Left ventricle myocardium inferior (tissue), 1 donor: ENCODE results near the gene PROZ. TPM values are rescaled to one million over a fixed set of nuclear protein-coding genes. Genes with fewer than 3 reads are reported as not detected.
"Not testable (repeated sequence)": the region's sequence is repeated elsewhere in the genome, so short reads cannot be mapped to it uniquely, and the experiment has no call there.

ENCODE experiments used
- DNase-seq: peaks from one replicate; pipeline ENCODE4 v3.0.0-alpha.2; 2020
- H3K27ac ChIP-seq: fragments of 200-600 bp; replicated peaks from 2 replicates; pipeline ENCODE4 v1.8.0; 2021
- H3K27me3 ChIP-seq: fragments of 200-600 bp; 2 replicates; pipeline ENCODE4 v1.8.0; 2021; ENCODE audit warnings: low read depth
- H3K36me3 ChIP-seq: fragments of 200-600 bp; 2 replicates; pipeline ENCODE4 v1.8.0; 2021
- H3K4me1 ChIP-seq: fragments of 200-600 bp; 2 replicates; pipeline ENCODE4 v1.8.0; 2021
- H3K4me3 ChIP-seq: fragments of 200-600 bp; 2 replicates; pipeline ENCODE4 v1.8.0; 2021; ENCODE audit warnings: mild to moderate bottlenecking, moderate library complexity
- H3K9me3 ChIP-seq: fragments of 200-600 bp; replicated peaks from 2 replicates; pipeline ENCODE4 v1.8.0; 2021
- intact Hi-C: fragments of 100-400 bp; cut with micrococcal nuclease; formaldehyde crosslinking; loops from one replicate; pipeline ENCODE4 v1.11.0; 2022
- total RNA-seq: library from RNA; stranded (reverse); fragmentation: NEBNext Ultra II Directional; extraction: Animal tissue kit (Norgen Biotek cat#: 25700); gene quantifications from one replicate; pipeline ENCODE4 v1.2.1, GENCODE V29; 2021
- TF ChIP-seq, protein P1 (sequence below): fragments of 200-600 bp; IDR thresholded peaks from 2 replicates; pipeline ENCODE4 v1.8.0; 2021; ENCODE audit warnings: antibody characterized with exemption, mild to moderate bottlenecking, borderline replicate concordance
- donor health status: DM: no; HTN: yes; CAD: no; lungs with severe emphysema.

PROZ gene
- total RNA-seq, 1 donor from 2014 or later, result not detected

DNA sequence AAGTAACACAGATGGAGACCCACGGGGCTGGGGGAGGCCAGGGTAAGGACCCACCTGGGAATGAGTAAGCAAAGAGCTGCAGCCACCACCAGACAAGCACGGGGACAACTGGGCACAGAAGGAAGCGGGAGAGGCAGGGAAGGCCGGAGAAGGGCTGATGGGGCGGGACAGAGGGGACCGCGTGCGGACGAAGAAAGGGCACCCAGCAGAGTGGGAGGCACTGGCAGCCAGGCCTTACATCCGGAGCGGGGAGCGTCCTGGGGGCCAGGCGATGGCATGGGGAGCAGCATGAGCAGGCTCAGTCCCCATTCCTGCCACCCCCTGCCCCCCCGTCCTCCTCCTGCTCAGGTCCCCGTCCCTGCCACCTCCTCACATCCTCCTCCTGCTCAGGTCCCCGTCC, 3.0 kb downstream of the PROZ start:
- intact Hi-C loops, result no loop called here
- TF ChIP-seq, protein P1, sequence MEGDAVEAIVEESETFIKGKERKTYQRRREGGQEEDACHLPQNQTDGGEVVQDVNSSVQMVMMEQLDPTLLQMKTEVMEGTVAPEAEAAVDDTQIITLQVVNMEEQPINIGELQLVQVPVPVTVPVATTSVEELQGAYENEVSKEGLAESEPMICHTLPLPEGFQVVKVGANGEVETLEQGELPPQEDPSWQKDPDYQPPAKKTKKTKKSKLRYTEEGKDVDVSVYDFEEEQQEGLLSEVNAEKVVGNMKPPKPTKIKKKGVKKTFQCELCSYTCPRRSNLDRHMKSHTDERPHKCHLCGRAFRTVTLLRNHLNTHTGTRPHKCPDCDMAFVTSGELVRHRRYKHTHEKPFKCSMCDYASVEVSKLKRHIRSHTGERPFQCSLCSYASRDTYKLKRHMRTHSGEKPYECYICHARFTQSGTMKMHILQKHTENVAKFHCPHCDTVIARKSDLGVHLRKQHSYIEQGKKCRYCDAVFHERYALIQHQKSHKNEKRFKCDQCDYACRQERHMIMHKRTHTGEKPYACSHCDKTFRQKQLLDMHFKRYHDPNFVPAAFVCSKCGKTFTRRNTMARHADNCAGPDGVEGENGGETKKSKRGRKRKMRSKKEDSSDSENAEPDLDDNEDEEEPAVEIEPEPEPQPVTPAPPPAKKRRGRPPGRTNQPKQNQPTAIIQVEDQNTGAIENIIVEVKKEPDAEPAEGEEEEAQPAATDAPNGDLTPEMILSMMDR, result no peak

GRCh38 chr13:113161975-113162374, 3.5 kb downstream of the PROZ start:
- H3K27ac ChIP-seq, H3K4me1 ChIP-seq, H3K36me3 ChIP-seq, DNase-seq, H3K9me3 ChIP-seq, intact Hi-C loops, H3K4me3 ChIP-seq: not testable (repeated sequence)
- peaks cover 43% of the 10 kb centered on the region for H3K27me3 ChIP-seq

More for the DNA sequence above, 3.0 kb downstream of the PROZ start:
- Histone ChIP-seq H3K9me3 (no peaks in the 10 kb centered on the region), H3K27ac (no peak overlapping the region), H3K4me3 (no peak overlapping the region), H3K36me3 (no peaks in the 10 kb centered on the region), H3K4me1 (no peaks in the 10 kb centered on the region), H3K27me3 (peaks cover 43% of the 10 kb centered on the region)
- no peak for DNase-seq

DNA sequence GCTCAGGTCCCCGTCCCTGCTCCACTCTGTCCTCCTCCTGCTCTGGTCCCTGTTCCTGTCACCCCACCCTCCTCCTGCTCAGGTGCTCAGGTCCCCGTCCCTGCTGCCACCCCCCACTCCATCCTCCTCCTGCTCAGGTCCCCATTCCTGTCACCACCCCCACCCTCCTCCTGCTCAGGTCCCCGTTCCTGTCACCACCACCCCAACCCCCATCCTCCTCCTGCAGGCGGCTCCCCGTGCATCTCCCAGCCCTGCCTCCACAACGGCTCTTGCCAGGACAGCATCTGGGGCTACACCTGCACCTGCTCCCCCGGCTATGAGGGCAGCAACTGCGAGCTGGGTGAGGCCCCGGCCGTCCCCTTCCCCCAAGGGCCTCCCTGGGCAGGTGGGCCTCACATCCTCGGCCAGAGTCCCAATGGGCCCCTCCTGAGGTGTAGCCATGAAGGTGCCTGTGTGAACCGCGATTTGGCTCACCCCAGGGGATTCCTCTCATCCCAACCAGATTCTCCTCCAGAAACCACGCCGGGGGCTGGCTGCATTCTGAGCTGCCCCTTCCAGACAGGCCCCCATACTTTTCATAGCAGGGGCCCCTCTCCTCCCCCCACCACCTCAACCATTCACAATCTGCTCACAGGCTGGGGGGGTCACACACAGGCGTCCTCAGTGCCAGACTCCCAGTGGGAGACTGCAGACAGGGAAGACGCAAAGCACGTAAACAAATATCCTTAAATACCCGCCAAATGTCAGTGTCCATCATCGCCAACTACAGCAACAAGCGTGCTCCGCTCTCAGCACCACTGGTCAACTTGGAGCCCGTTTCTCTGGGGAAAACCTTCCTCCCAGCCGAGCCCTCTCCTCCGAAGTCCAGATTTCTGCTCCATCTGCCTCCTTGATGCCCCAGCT, 4.6 kb downstream of the PROZ start:
- Histone ChIP-seq H3K9me3 (peaks cover 8% of the 10 kb centered on the region), H3K27me3 (peaks cover 43% of the 10 kb centered on the region), H3K27ac (no peak overlapping the region), H3K4me1 (no peaks in the 10 kb centered on the region), H3K4me3 (no peak overlapping the region), H3K36me3 (peaks cover 8% of the 10 kb centered on the region)
- TF ChIP-seq, protein P1, result no peak
- no peak for DNase-seq
- intact Hi-C loops, result no loop called here

- Histone ChIP-seq H3K9me3 (peaks cover 8% of the 10 kb centered on the region), H3K4me1 (peaks cover 6% of the 10 kb centered on the region), H3K36me3 (peaks cover 22% of the 10 kb centered on the region), H3K27me3 (peaks cover 31% of the 10 kb centered on the region), H3K27ac (no peak overlapping the region), H3K4me3 (no peak overlapping the region)
- no peak for DNase-seq
- intact Hi-C loops, result no loop called here
- TF ChIP-seq, protein P1, result no peak
Observed at GRCh38 chr13:113164492-113164891, 6.0 kb downstream of the PROZ start.

DNA sequence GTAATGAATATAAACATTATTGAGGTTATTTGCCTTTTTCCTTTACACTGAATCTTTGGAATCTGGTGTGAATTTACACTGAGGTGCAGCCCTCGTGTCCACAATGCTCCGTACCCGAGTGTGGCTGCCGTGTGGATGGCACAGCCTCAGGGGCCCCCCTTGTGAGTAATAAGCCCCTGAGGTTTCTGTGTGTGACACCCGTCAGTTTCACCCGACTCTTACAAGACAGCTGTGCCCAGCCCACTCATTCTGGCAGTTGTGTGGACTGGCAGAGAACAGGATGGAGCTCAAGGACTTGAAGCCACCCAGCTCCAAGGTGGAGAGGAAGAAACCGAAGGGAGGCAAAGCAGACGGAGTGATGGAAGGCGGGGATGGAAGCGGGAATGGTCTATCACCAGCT, 7.8 kb downstream of the PROZ start:
- Histone ChIP-seq H3K27me3 (peaks cover 13% of the 10 kb centered on the region), H3K9me3 (peaks cover 8% of the 10 kb centered on the region), H3K27ac (no peak overlapping the region), H3K36me3 (peaks cover 29% of the 10 kb centered on the region), H3K4me3 (no peak overlapping the region), H3K4me1 (peaks cover 19% of the 10 kb centered on the region)
- intact Hi-C loops, result no loop called here
- TF ChIP-seq, protein P1, result no peak
- DNase-seq, result no peak

DNA sequence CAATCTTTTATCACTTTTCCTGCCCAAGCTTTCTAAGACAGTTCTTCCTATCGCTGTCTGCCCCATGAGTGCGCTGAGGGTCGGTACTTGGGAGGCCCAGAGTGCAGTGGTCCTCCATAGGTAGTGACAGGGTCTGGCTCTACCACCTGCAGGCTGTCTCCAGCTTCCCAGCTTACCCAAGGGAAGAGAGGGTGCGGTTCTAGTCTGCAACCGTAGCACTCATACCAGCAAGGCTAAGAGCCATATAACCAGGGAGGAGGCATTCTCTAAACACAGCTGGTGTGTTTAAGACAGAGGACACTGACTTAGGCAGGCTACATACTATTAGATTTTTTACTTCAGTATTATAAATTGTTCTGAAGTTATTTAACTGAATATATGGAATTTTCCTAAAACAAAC, 8.2 kb downstream of the PROZ start:
- H3K27me3 ChIP-seq, result peaks cover 9% of the 10 kb centered on the region
- peaks cover 19% of the 10 kb centered on the region for H3K4me1 ChIP-seq
- H3K27ac ChIP-seq, result no peak overlapping the region
- intact Hi-C loops, result no loop called here
- peaks cover 33% of the 10 kb centered on the region for H3K36me3 ChIP-seq
- DNase-seq, result no peak
- TF ChIP-seq, protein P1, result no peak
- no peak overlapping the region for H3K4me3 ChIP-seq
- H3K9me3 ChIP-seq, result peaks cover 8% of the 10 kb centered on the region
